GM12891 (cell line): ENCODE results near the gene POU6F2.

ENCODE experiments used
- PAX5 ChIP-seq: IDR thresholded peaks from 2 replicates; pipeline ENCODE4 v1.6.1; 2011; ENCODE audit warnings: low read length, moderate library complexity, mild to moderate bottlenecking; ENCODE audit not compliant: insufficient read depth, severe bottlenecking
- POLR2A ChIP-seq: IDR thresholded peaks from 2 replicates; pipeline ENCODE4 v1.6.1; 2011; ENCODE audit warnings: low read depth, low read length, control low read depth
- POLR2AphosphoS5 ChIP-seq: IDR thresholded peaks from 2 replicates; pipeline ENCODE4 v1.6.1; 2011; ENCODE audit warnings: low read depth, low read length, control low read depth
- SPI1 ChIP-seq: IDR thresholded peaks from 2 replicates; pipeline ENCODE4 v1.6.1; 2011; ENCODE audit warnings: low read depth, low read length, control low read depth
- TAF1 ChIP-seq: IDR thresholded peaks from 2 replicates; pipeline ENCODE4 v1.6.1; 2011; ENCODE audit warnings: low read depth, low read length, control low read depth

DNA sequence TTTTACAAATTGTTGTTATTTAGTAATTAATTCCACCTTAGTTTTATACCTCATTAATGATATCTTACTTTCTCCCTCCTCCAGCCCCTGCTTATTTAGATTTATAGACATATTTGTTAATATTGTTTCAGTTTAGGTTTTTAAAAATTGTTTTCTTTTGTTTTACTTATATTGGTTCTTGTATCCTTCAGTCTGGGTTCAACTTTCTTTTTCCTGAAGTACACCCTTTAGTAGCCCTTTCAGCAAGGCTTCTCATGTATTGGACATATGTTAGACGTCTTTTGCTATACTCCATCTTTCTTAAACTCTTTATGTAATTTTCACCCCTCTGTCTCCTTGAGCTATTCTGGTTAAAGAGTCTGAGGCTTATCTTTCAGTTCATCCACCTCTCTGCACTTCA, 12.8 kb upstream of the POU6F2 start:
- TF ChIP-seq POLR2AphosphoS5 = no peak
- no peak for TF ChIP-seq TAF1
- TF ChIP-seq POLR2A = no peak
- TF ChIP-seq SPI1 = no peak
- TF ChIP-seq PAX5 = no peak
